H1 (cell line): ENCODE results near the gene TEX9. TPM values are rescaled to one million over a fixed set of nuclear protein-coding genes. Genes with fewer than 3 reads are reported as not detected.

Source experiments
- CTCF ChIA-PET: fragments of 300-600 bp; sonication (Branson Sonifier 250); formaldehyde crosslinking; loops from one replicate; lab custom pipeline; 2021; ENCODE audit not compliant: partially characterized antibody; lab: Charles Lee
- POLR2A ChIA-PET: fragments of 300-600 bp; sonication (Branson Sonifier 250); formaldehyde crosslinking; loops from one replicate; lab custom pipeline; 2021; ENCODE audit warnings: inconsistent platforms; ENCODE audit not compliant: partially characterized antibody; lab: Charles Lee
- DNase-seq, 2 experiments: peaks; one replicate each; pipeline versions ENCODE4 v3.0.0 to v3.0.0-alpha.2; 2010 to 2022; ENCODE audit warnings: low spot score in 2 of 2, low read depth in 1 of 2, mixed read lengths in 1 of 2
- FAIRE-seq: peaks from 2 replicates; lab custom pipeline; 2011; peaks lifted over from hg19 to GRCh38; lab: Jason Lieb, UNC
- H2AFZ ChIP-seq: 2 replicates; pipeline ENCODE4 v1.8.1; 2012; ENCODE audit warnings: low read length, inconsistent platforms
- H2AK5ac ChIP-seq: 2 replicates; pipeline ENCODE4 v1.6.1; 2013; ENCODE audit warnings: low read depth, low read length
- H2BK120ac ChIP-seq: replicated peaks from 2 replicates; pipeline ENCODE3; 2013; ENCODE audit warnings: low read depth, low read length, inconsistent platforms
- H2BK12ac ChIP-seq: 2 replicates; pipeline ENCODE4 v1.6.1; 2013; ENCODE audit warnings: low read depth, low read length
- H2BK15ac ChIP-seq: 2 replicates; pipeline ENCODE4 v1.6.1; 2013; ENCODE audit warnings: low read length
- H2BK20ac ChIP-seq: 2 replicates; pipeline ENCODE4 v1.6.1; 2013; ENCODE audit warnings: low read length
- H2BK5ac ChIP-seq: 2 replicates; pipeline ENCODE4 v1.6.1; 2013; ENCODE audit warnings: low read depth, low read length
- H3K14ac ChIP-seq: 2 replicates; pipeline ENCODE4 v1.6.1; 2013; ENCODE audit warnings: inconsistent platforms; ENCODE audit not compliant: insufficient read length
- H3K18ac ChIP-seq: 2 replicates; pipeline ENCODE4 v1.6.1; 2013; ENCODE audit warnings: low read length; ENCODE audit errors: extremely low read depth
- H3K23ac ChIP-seq: 2 replicates; pipeline ENCODE4 v1.6.1; 2013; ENCODE audit warnings: inconsistent platforms; ENCODE audit not compliant: insufficient read length
- H3K23me2 ChIP-seq: 2 replicates; pipeline ENCODE4 v1.6.1; 2013; ENCODE audit warnings: low read depth, low read length
- H3K27ac ChIP-seq: 2 replicates; pipeline ENCODE4 v1.6.1; 2011; ENCODE audit warnings: low read depth, low read length, inconsistent platforms
- H3K27me3 ChIP-seq, 4 experiments: replicated peaks in 1 of 4; 1 replicate in 1 of 4; 2 replicates in 3 of 4; pipeline versions ENCODE4 v1.6.1 to v1.8.1; 2011 to 2013; ENCODE audit warnings: low read length in 3 of 4, mild to moderate bottlenecking in 3 of 4, inconsistent platforms in 2 of 4, mixed read lengths in 2 of 4, moderate library complexity in 1 of 4; ENCODE audit not compliant: control insufficient read depth in 3 of 4, insufficient read depth in 3 of 4; ENCODE audit errors: extremely low read depth in 1 of 4
- H3K36me3 ChIP-seq, 4 experiments: 2 replicates each; pipeline versions ENCODE4 v1.6.1 to v1.8.1; 2011 to 2013; ENCODE audit warnings: mild to moderate bottlenecking in 4 of 4, low read length in 3 of 4, moderate library complexity in 2 of 4, control low read depth in 1 of 4, inconsistent platforms in 1 of 4; ENCODE audit not compliant: insufficient read depth in 4 of 4, control insufficient read depth in 2 of 4
- H3K4ac ChIP-seq: replicated peaks from 2 replicates; pipeline ENCODE3; 2013; ENCODE audit warnings: low read length, low read depth, mixed read lengths, inconsistent platforms; ENCODE audit not compliant: insufficient read length
- H3K4me1 ChIP-seq, 4 experiments: replicated peaks in 1 of 4; 1 replicate in 1 of 4; 2 replicates in 3 of 4; pipeline versions ENCODE4 v1.6.1 to v1.8.1; 2011 to 2013; ENCODE audit warnings: low read length in 3 of 4, inconsistent platforms in 2 of 4, mixed read lengths in 1 of 4; ENCODE audit not compliant: insufficient read depth in 4 of 4, control insufficient read depth in 3 of 4
- H3K4me2 ChIP-seq, 2 experiments: 2 replicates each; pipeline versions ENCODE4 v1.6.1 to v1.8.1; 2011 to 2013; ENCODE audit warnings: low read depth in 2 of 2, low read length in 2 of 2, control low read depth in 1 of 2, inconsistent platforms in 1 of 2, mild to moderate bottlenecking in 1 of 2; ENCODE audit not compliant: insufficient read depth in 1 of 2
- H3K4me3 ChIP-seq, 4 experiments: fragments of 200-600, 300-600 bp in 1 of 4; sonication (generic), shearing (Covaris generic), sonication (Bioruptor Twin) in 1 of 4; 2 replicates each; pipeline versions ENCODE4 v1.5.1 to v1.8.1; 2011 to 2016; ENCODE audit warnings: low read length in 4 of 4, low read depth in 3 of 4, control low read depth in 2 of 4, inconsistent platforms in 2 of 4, mild to moderate bottlenecking in 2 of 4, mixed read lengths in 1 of 4, moderate library complexity in 1 of 4; ENCODE audit not compliant: insufficient read depth in 2 of 4; ENCODE audit errors: extremely low read depth in 1 of 4
- H3K56ac ChIP-seq: replicated peaks from 2 replicates; pipeline ENCODE3; 2013; ENCODE audit warnings: low read depth, mild to moderate bottlenecking, mixed read lengths, low read length, inconsistent platforms; ENCODE audit not compliant: insufficient read length
- H3K79me1 ChIP-seq: 2 replicates; pipeline ENCODE4 v1.6.1; 2013; ENCODE audit warnings: low read depth, low read length, control low read depth
- H3K79me2 ChIP-seq, 2 experiments: 2 replicates each; pipeline versions ENCODE4 v1.6.1 to v1.8.1; 2012 to 2013; ENCODE audit warnings: low read length in 2 of 2, mild to moderate bottlenecking in 2 of 2, inconsistent platforms in 1 of 2; ENCODE audit not compliant: insufficient read depth in 2 of 2, control insufficient read depth in 1 of 2
- H3K9ac ChIP-seq, 4 experiments: replicated peaks in 1 of 4; 1 replicate in 1 of 4; 2 replicates in 3 of 4; pipeline versions ENCODE4 v1.6.1 to v1.8.1; 2011 to 2013; ENCODE audit warnings: low read depth in 3 of 4, low read length in 3 of 4, control low read depth in 2 of 4, mild to moderate bottlenecking in 2 of 4, moderate library complexity in 2 of 4, inconsistent platforms in 1 of 4; ENCODE audit errors: extremely low read depth in 1 of 4
- H3K9me3 ChIP-seq, 2 experiments: 2 replicates each; pipeline versions ENCODE4 v1.6.1 to v1.8.1; 2012 to 2013; ENCODE audit warnings: mild to moderate bottlenecking in 2 of 2, moderate library complexity in 2 of 2, control low read depth in 1 of 2, inconsistent platforms in 1 of 2, low read depth in 1 of 2, low read length in 1 of 2, mixed read lengths in 1 of 2; ENCODE audit not compliant: insufficient read depth in 2 of 2
- H4K20me1 ChIP-seq, 2 experiments: replicated peaks in 1 of 2; 2 replicates each; pipeline versions ENCODE3 to v1.8.1; 2011 to 2013; ENCODE audit warnings: inconsistent platforms in 2 of 2, low read length in 2 of 2, mild to moderate bottlenecking in 1 of 2; ENCODE audit not compliant: insufficient read depth in 2 of 2, control insufficient read depth in 1 of 2
- H4K5ac ChIP-seq: 2 replicates; pipeline ENCODE4 v1.6.1; 2013; ENCODE audit warnings: low read length, low read depth, mixed read lengths, inconsistent platforms; ENCODE audit not compliant: insufficient read length
- H4K8ac ChIP-seq: 2 replicates; pipeline ENCODE4 v1.8.0; 2013; ENCODE audit warnings: mild to moderate bottlenecking, moderate library complexity, low read length, inconsistent platforms; ENCODE audit not compliant: insufficient read depth; ENCODE audit errors: extremely low read depth
- H4K91ac ChIP-seq: replicated peaks from 2 replicates; pipeline ENCODE3; 2013; ENCODE audit warnings: low read length, mixed read lengths, inconsistent platforms; ENCODE audit not compliant: insufficient read length
- CEBPB ChIP-seq: IDR thresholded peaks from 2 replicates; pipeline ENCODE4 v1.6.1; 2012; ENCODE audit warnings: low read depth, low read length
- CHD1 ChIP-seq: IDR thresholded peaks from 2 replicates; pipeline ENCODE4 v1.6.1; 2012; ENCODE audit warnings: low read depth, low read length, improper control_type of control experiment
- CTBP2 ChIP-seq: IDR thresholded peaks from 2 replicates; pipeline ENCODE4 v1.7.0; 2011; ENCODE audit warnings: borderline replicate concordance, mild to moderate bottlenecking, moderate library complexity, mixed read lengths, low read length; ENCODE audit not compliant: insufficient read depth, insufficient read length
- EZH2 ChIP-seq: fragments of 200-600 bp; sonication (generic); IDR thresholded peaks from 2 replicates; pipeline ENCODE4 v1.7.1; 2012; ENCODE audit warnings: low read depth, mild to moderate bottlenecking, moderate library complexity, low read length, inconsistent platforms; ENCODE audit not compliant: severe bottlenecking
- GTF2F1 ChIP-seq: IDR thresholded peaks from 2 replicates; pipeline ENCODE4 v1.6.1; 2012; ENCODE audit warnings: low read depth, low read length, improper control_type of control experiment, borderline replicate concordance
- KDM1A ChIP-seq: fragments of 200-600, 300-600 bp; sonication (generic); IDR thresholded peaks from 2 replicates; pipeline ENCODE4 v1.7.1; 2016; ENCODE audit warnings: mild to moderate bottlenecking, low read length, borderline replicate concordance
- NRF1 ChIP-seq: IDR thresholded peaks from 2 replicates; pipeline ENCODE4 v1.6.1; 2011; ENCODE audit warnings: mild to moderate bottlenecking, low read depth, low read length, improper control_type of control experiment
- POLR2A ChIP-seq, 2 experiments: IDR thresholded peaks; 1 replicate in 1 of 2; 2 replicates in 1 of 2; pipeline ENCODE4 v1.6.1; 2011; ENCODE audit warnings: low read depth in 2 of 2, low read length in 2 of 2, mild to moderate bottlenecking in 2 of 2; ENCODE audit errors: control extremely low read depth in 1 of 2
- RNF2 ChIP-seq: fragments of 200-900, 300-1000 bp; sonication (generic); IDR thresholded peaks from 2 replicates; pipeline ENCODE4 v1.7.1; 2016; ENCODE audit warnings: borderline replicate concordance, low read depth, mild to moderate bottlenecking, antibody characterized with exemption, low read length; ENCODE audit not compliant: poor library complexity, severe bottlenecking; ENCODE audit errors: missing control alignments
- RXRA ChIP-seq: IDR thresholded peaks from 2 replicates; pipeline ENCODE4 v1.6.1; 2011; ENCODE audit warnings: low read depth, mild to moderate bottlenecking, low read length, moderate library complexity; ENCODE audit not compliant: insufficient read depth
- SRF ChIP-seq: IDR thresholded peaks from 2 replicates; pipeline ENCODE4 v1.6.1; 2011; ENCODE audit warnings: mild to moderate bottlenecking, low read depth, low read length, moderate library complexity
- TCF12 ChIP-seq: IDR thresholded peaks from 2 replicates; pipeline ENCODE4 v1.6.1; 2011; ENCODE audit warnings: low read depth, mild to moderate bottlenecking, low read length
- WGBS, 2 experiments: shearing (Covaris generic) in 1 of 2; methylation state at CpG; one replicate each; pipeline versions ENCODE4 v1.1.6 to v1.1.7; 2013 to 2015; ENCODE audit warnings: low lambda C conversion rate in 2 of 2, mixed read lengths in 2 of 2, inconsistent platforms in 1 of 2, low coverage in 1 of 2, missing lambda C conversion rate in 1 of 2; ENCODE audit not compliant: insufficient replicate concordance in 2 of 2, insufficient coverage in 1 of 2, insufficient read length in 1 of 2; ENCODE audit errors: extremely low coverage in 1 of 2, missing lambda C conversion rate in 1 of 2; 5-methylcytosine and 5-hydroxymethylcytosine counted together
- polyA plus RNA-seq, 7 experiments: library from polyadenylated mRNA; depleted of rRNA in 3 of 7; stranded (reverse) in 5 of 7; unstranded in 2 of 7; fragments of >200 nt in 5 of 7; fragments of 200-250 nt in 2 of 7; gene quantifications; 1 replicate in 5 of 7; 2 replicates in 1 of 7; 4 replicates in 1 of 7; pipeline versions ENCODE4 v1.2.1 to v1.2.3, GENCODE V29; 2011 to 2013; ENCODE audit warnings: missing spikeins in 2 of 7, mixed read lengths in 2 of 7
- total RNA-seq: library from RNA; stranded (reverse); fragmentation: NEBNext Ultra II Directional; extraction: Animal tissue kit (Norgen Biotek cat#: 25700); gene quantifications from 2 replicates; pipeline ENCODE4 v1.2.1, GENCODE V29; 2021

TEX9 gene
- total and polyA plus RNA-seq, 2 of the 8 experiments (the other 6 are each of a cell fraction or from before 2014, with no cell fraction given): 3.4 to 12.3 TPM

GRCh38 chr15:56383010-56383409 is 17.8 kb downstream of the TEX9 start:
- no peaks in the 10 kb centered on the region for H3K23me2 ChIP-seq
- no peak overlapping the region for H3K4me3 ChIP-seq
- FAIRE-seq (no peak), DNase-seq (no peak)
- WGBS, 2 experiments: 85% methylated on average over 3 of the region's 3 CpGs; no CpG with 5 or more reads in 1 of the 2 experiments
- no peaks in the 10 kb centered on the region for H4K20me1 ChIP-seq
- H3K18ac ChIP-seq: no peak overlapping the region
- no peak overlapping the region for H3K4me2 ChIP-seq
- no peak overlapping the region for H2BK12ac ChIP-seq
- ChIA-PET CTCF (no interaction called here), POLR2A (no interaction called here)
- H3K9ac ChIP-seq: no peak overlapping the region
- no peaks in the 10 kb centered on the region for H3K9me3 ChIP-seq
- H2BK20ac ChIP-seq: no peak overlapping the region
- H3K27me3 ChIP-seq: no peaks in the 10 kb centered on the region
- no peak overlapping the region for H4K91ac ChIP-seq
- H3K4me1 ChIP-seq: no peaks in the 10 kb centered on the region
- no peak overlapping the region for H2BK120ac ChIP-seq
- H2AK5ac ChIP-seq: no peak overlapping the region
- no peak overlapping the region for H2BK5ac ChIP-seq
- no peak overlapping the region for H2AFZ ChIP-seq
- no peak overlapping the region for H4K5ac ChIP-seq
- no peak overlapping the region for H2BK15ac ChIP-seq
- no peak overlapping the region for H3K23ac ChIP-seq
- no peak overlapping the region for H3K27ac ChIP-seq
- TF ChIP-seq CHD1: no peak
- no peak for TF ChIP-seq EZH2
- TF ChIP-seq RNF2: no peak
- TF ChIP-seq NRF1: no peak
- TF ChIP-seq POLR2A (IDR thresholded peaks at IDR 0.05; ENCODE audit: control extremely low read depth in 1 of 2, low read depth in 2 of 2, low read length in 2 of 2): no peak
- no peak for TF ChIP-seq KDM1A
- no peak for TF ChIP-seq CTBP2
- TF ChIP-seq RXRA: no peak
- TF ChIP-seq SRF: no peak
- no peak for TF ChIP-seq TCF12
- TF ChIP-seq GTF2F1: no peak
- TF ChIP-seq CEBPB: no peak
- TF ChIP-seq, all 59 proteins: peak for 0
- H3K36me3 ChIP-seq: no peaks in the 10 kb centered on the region
- H3K56ac ChIP-seq: no peak overlapping the region
- H4K8ac ChIP-seq: no peak overlapping the region
- 0 out of 4 replicates have a peak, but pooled peaks cover 0 to 6% of the 10 kb centered on the region in 2 experiments for H3K79me2 ChIP-seq
- H3K4ac ChIP-seq: no peak overlapping the region
- peaks cover 3% of the 10 kb centered on the region; the same call in 1 of the 2 replicates for H3K79me1 ChIP-seq
- no peak overlapping the region for H3K14ac ChIP-seq
